ENCODE measurements around the gene TREM2.

- TF ChIP-seq EZH2 (IDR thresholded peaks at IDR 0.05; ENCODE audit: insufficient read depth, poor library complexity, severe bottlenecking) (no peak), EZH2phosphoT487 (IDR thresholded peaks at IDR 0.05; ENCODE audit: insufficient read depth, low read depth) (no peak)
These were observed 14.4 kb upstream of the TREM2 start for GRCh38 chr6:41177287-41177686.

Data from GM23248 (cell line).